Mesendoderm (in vitro differentiated cells): ENCODE results near the gene ZFYVE21.
"Not testable (repeated sequence)": the region's sequence is repeated elsewhere in the genome, so short reads cannot be mapped to it uniquely, and the experiment has no call there.

Experiments
- DNase-seq: peaks from one replicate; pipeline ENCODE4 v3.0.0; 2013
- H2AK5ac ChIP-seq: 2 replicates; pipeline ENCODE4 v1.6.1; 2013; ENCODE audit warnings: low read length, inconsistent platforms
- H2BK120ac ChIP-seq: 2 replicates; pipeline ENCODE4 v1.6.1; 2013; ENCODE audit warnings: low read depth, mild to moderate bottlenecking, low read length, moderate library complexity, mixed read lengths
- H2BK15ac ChIP-seq: replicated peaks from 2 replicates; pipeline ENCODE4 v1.6.1; 2013; ENCODE audit warnings: low read depth, mild to moderate bottlenecking, moderate library complexity
- H2BK5ac ChIP-seq: 2 replicates; pipeline ENCODE4 v1.6.1; 2013; ENCODE audit warnings: low read length, inconsistent platforms
- H3K18ac ChIP-seq: 2 replicates; pipeline ENCODE4 v1.6.1; 2013; ENCODE audit warnings: mild to moderate bottlenecking, low read length, mixed read lengths
- H3K23ac ChIP-seq: one replicate; pipeline ENCODE4 v1.6.1; 2013; ENCODE audit warnings: low read length
- H3K27ac ChIP-seq: 2 replicates; pipeline ENCODE4 v1.5.1; 2013; ENCODE audit warnings: low read depth, mild to moderate bottlenecking, inconsistent platforms, low read length, moderate library complexity
- H3K27me3 ChIP-seq: 2 replicates; pipeline ENCODE4 v1.6.1; 2013; ENCODE audit warnings: low read length, control low read depth, mild to moderate bottlenecking, inconsistent platforms; ENCODE audit not compliant: insufficient read depth, poor library complexity
- H3K36me3 ChIP-seq: 2 replicates; pipeline ENCODE4 v1.6.1; 2013; ENCODE audit warnings: low read length, inconsistent platforms; ENCODE audit not compliant: control insufficient read depth, insufficient read depth
- H3K4ac ChIP-seq: one replicate; pipeline ENCODE4 v1.6.1; 2013; ENCODE audit warnings: low read depth, mild to moderate bottlenecking, low read length, moderate library complexity
- H3K4me1 ChIP-seq: 2 replicates; pipeline ENCODE4 v1.6.1; 2013; ENCODE audit warnings: low read depth, low read length, inconsistent platforms; ENCODE audit not compliant: control insufficient read depth
- H3K4me2 ChIP-seq: 2 replicates; pipeline ENCODE4 v1.6.1; 2013; ENCODE audit warnings: low read length
- H3K4me3 ChIP-seq: 2 replicates; pipeline ENCODE4 v1.5.1; 2013; ENCODE audit warnings: mild to moderate bottlenecking, low read length
- H3K56ac ChIP-seq: one replicate; pipeline ENCODE4 v1.6.1; 2013; ENCODE audit warnings: low read length
- H3K79me1 ChIP-seq: 2 replicates; pipeline ENCODE4 v1.6.1; 2013; ENCODE audit warnings: low read length, inconsistent platforms
- H3K79me2 ChIP-seq: 2 replicates; pipeline ENCODE4 v1.6.1; 2013; ENCODE audit warnings: mild to moderate bottlenecking, low read length; ENCODE audit not compliant: control insufficient read depth, insufficient read depth
- H3K9ac ChIP-seq: 2 replicates; pipeline ENCODE4 v1.6.1; 2013; ENCODE audit warnings: low read length, inconsistent platforms
- H4K5ac ChIP-seq: one replicate; pipeline ENCODE4 v1.6.1; 2013; ENCODE audit warnings: low read length
- H4K8ac ChIP-seq: one replicate; pipeline ENCODE4 v1.6.1; 2013; ENCODE audit warnings: low read depth, mild to moderate bottlenecking, control low read depth, low read length, moderate library complexity
- WGBS: extraction: QIAGEN DNeasy Blood & Tissue Kit; methylation state at CpG from one replicate; pipeline ENCODE4 v1.1.7; 2013; ENCODE audit warnings: low lambda C conversion rate, missing lambda C conversion rate; ENCODE audit not compliant: insufficient coverage; ENCODE audit errors: extremely low coverage; 5-methylcytosine and 5-hydroxymethylcytosine counted together

The ZFYVE21 gene

DNA sequence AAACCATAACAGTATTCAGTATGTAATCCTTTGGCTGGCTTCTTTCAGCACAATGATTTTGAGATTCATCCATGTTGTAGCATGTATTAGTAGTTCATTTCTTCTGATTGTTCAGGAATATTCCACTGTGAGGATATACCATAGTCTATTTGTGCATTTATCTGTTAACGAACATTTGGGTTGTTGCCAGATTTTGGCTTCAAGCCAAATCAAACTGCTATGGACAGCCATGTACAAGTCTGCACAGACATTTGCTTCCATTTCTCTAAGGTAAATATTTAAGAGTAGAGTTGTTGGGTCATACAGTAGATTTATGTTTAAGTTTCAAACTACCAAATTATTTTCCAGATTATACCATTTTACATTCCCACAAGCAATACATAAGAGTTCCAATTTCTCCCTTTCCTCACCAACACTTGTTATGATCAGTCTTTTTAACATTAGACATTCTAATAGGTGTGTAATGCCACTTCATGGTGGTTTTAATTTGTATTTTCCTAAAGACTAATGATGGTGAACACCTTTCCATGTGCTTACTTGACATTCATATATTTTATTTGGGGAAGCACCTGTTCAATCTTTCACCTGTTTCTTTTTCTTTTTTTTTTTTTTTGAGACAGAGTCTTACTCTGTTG, 56.6 kb downstream of the ZFYVE21 start:
- Histone ChIP-seq H3K79me2 (no peaks in the 10 kb centered on the region), H2AK5ac (no peak overlapping the region), H3K9ac (no peak overlapping the region), H3K27ac (no peak overlapping the region), H3K4me2 (no peak overlapping the region), H3K4me1 (no peaks in the 10 kb centered on the region), H2BK120ac (no peak overlapping the region), H2BK5ac (no peak overlapping the region), H4K5ac (no peak overlapping the region), H3K36me3 (no peaks in the 10 kb centered on the region), H3K4ac (no peak overlapping the region), H3K56ac (no peak overlapping the region), H3K79me1 (no peaks in the 10 kb centered on the region), H4K8ac (no peak overlapping the region), H2BK15ac (no peak overlapping the region), H3K18ac (no peak overlapping the region), H3K23ac (no peak overlapping the region), H3K4me3 (no peak overlapping the region), H3K27me3 (no peaks in the 10 kb centered on the region)
- no CpG with 5 or more reads among the region's 1 CpG for WGBS
- DNase-seq, result no peak

DNA sequence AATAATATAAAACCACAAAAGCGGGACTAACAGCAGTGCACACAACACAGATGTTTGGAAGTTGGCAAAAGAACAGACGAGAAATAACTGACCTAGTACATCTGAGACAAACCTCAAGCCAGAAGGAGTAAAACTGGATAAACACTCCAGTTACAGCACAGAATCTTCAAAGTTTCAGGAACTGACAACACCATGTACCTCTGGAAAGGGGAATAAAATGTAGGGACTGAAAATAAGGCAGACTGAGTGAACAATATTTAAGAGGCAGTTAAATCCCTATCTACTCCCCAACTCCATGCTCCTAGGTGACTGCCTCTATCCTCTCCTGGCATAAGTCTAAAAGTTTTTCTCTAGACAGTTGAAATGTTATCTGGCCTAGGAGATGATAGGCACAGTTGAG, 57.9 kb downstream of the ZFYVE21 start:
- H2BK120ac ChIP-seq, result no peak overlapping the region
- no peaks in the 10 kb centered on the region for H3K36me3 ChIP-seq
- H3K79me1 ChIP-seq, result no peaks in the 10 kb centered on the region
- H3K23ac ChIP-seq, result no peak overlapping the region
- H3K4me3 ChIP-seq, result no peak overlapping the region
- no peak overlapping the region for H3K18ac ChIP-seq
- H3K9ac ChIP-seq, result no peak overlapping the region
- no peaks in the 10 kb centered on the region for H3K79me2 ChIP-seq
- H4K8ac ChIP-seq, result no peak overlapping the region
- WGBS, result no CpG with 5 or more reads among the region's 2 CpGs
- H3K56ac ChIP-seq, result no peak overlapping the region
- H3K4me2 ChIP-seq, result no peak overlapping the region
- no peak overlapping the region for H3K27ac ChIP-seq
- H3K27me3 ChIP-seq, result no peaks in the 10 kb centered on the region
- no peak overlapping the region for H2BK15ac ChIP-seq
- H2AK5ac ChIP-seq, result no peak overlapping the region
- no peak for DNase-seq
- H2BK5ac ChIP-seq, result no peak overlapping the region
- H3K4me1 ChIP-seq, result no peaks in the 10 kb centered on the region
- no peak overlapping the region for H3K4ac ChIP-seq
- no peak overlapping the region for H4K5ac ChIP-seq

DNA sequence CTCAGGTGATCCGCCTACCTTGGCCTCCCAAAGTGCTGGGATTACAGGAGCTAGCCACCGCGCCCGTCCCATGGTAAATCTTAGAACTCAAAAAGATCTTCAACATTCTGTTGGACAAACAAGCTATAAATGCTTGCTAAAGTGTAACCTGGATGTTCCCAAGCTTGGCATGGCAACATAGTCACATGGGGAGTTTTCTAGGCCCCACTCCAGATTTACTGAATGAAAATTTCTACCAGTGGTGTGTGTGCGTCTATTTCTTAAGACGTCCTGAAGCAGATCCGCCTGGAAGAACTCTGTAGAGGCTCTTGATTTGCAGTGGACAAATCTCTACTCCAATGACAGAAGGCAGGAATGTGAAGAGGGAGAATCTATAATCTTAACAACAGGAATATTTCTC, 59.9 kb downstream of the ZFYVE21 start:
- Histone ChIP-seq H3K4me2 (no peak overlapping the region), H2BK120ac (no peak overlapping the region), H3K9ac (no peak overlapping the region), H3K4me3 (no peak overlapping the region), H3K56ac (no peak overlapping the region), H2BK15ac (no peak overlapping the region), H3K79me2 (no peaks in the 10 kb centered on the region), H3K23ac (no peak overlapping the region), H2BK5ac (no peak overlapping the region), H3K4ac (no peak overlapping the region), H2AK5ac (no peak overlapping the region), H3K27me3 (no peaks in the 10 kb centered on the region), H3K36me3 (no peaks in the 10 kb centered on the region), H4K8ac (no peak overlapping the region), H3K18ac (no peak overlapping the region), H3K79me1 (no peaks in the 10 kb centered on the region), H4K5ac (no peak overlapping the region), H3K27ac (no peak overlapping the region), H3K4me1 (no peaks in the 10 kb centered on the region)
- no CpG with 5 or more reads among the region's 7 CpGs for WGBS
- no peak for DNase-seq

DNA sequence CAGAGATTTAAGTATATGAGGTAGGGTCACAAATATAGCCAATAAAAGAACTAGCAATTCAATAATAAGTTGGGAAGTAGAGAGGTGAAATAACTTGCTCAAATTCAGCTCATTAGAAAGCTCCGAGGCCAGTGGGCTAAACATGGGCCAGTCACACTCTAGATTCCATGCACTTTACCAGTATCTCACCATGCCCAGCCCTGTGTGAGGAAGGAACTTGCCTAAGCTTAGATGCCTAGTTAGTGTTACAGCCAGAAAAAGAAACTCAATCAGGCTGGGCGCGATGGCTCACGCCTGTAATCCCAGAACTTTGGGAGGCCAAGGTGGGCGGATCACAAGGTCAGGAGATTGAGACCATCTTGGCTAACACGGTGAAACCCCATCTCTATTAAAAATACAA, 60.7 kb downstream of the ZFYVE21 start:
- not testable (repeated sequence) for H2AK5ac ChIP-seq, H3K9ac ChIP-seq, H3K18ac ChIP-seq, H3K27ac ChIP-seq, H4K5ac ChIP-seq, H3K23ac ChIP-seq, H3K4ac ChIP-seq, H3K79me1 ChIP-seq, DNase-seq, H3K36me3 ChIP-seq, H3K27me3 ChIP-seq, H2BK5ac ChIP-seq, H3K4me2 ChIP-seq, H3K56ac ChIP-seq, H4K8ac ChIP-seq, H3K4me3 ChIP-seq, H3K79me2 ChIP-seq, H3K4me1 ChIP-seq, H2BK120ac ChIP-seq, H2BK15ac ChIP-seq
- WGBS, result no CpG with 5 or more reads among the region's 6 CpGs

DNA sequence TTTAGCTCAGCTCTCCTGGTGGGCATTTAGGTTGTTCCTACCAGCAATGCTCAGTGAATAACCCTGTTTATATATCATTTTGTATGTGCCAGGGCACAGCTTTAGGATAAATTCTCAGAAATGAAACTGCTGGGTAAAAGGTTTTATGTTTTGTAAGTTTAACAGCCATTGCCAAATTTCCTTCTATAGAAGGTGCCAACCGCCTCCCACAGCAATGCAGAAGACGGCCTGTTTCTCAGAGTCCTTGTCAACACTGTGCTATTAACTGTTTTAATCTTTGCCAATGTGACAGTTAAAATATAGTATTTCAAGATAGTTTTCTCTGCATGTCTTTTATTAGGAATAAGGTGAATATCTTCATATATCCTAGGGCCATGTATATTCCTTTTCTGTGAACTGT, 66.8 kb downstream of the ZFYVE21 start:
- no peak overlapping the region for H3K23ac ChIP-seq
- H4K8ac ChIP-seq, result no peak overlapping the region
- no peaks in the 10 kb centered on the region for H3K36me3 ChIP-seq
- WGBS, result no CpG with 5 or more reads among the region's 2 CpGs
- no peak overlapping the region for H2BK15ac ChIP-seq
- no peak overlapping the region for H4K5ac ChIP-seq
- H2AK5ac ChIP-seq, result no peak overlapping the region
- H3K27me3 ChIP-seq, result no peaks in the 10 kb centered on the region
- no peak for DNase-seq
- no peak overlapping the region for H3K4ac ChIP-seq
- H3K4me2 ChIP-seq, result no peak overlapping the region
- H3K9ac ChIP-seq, result no peak overlapping the region
- no peak overlapping the region for H3K4me3 ChIP-seq
- H2BK120ac ChIP-seq, result no peak overlapping the region
- no peak overlapping the region for H3K56ac ChIP-seq
- no peaks in the 10 kb centered on the region for H3K79me2 ChIP-seq
- H3K27ac ChIP-seq, result no peak overlapping the region
- H2BK5ac ChIP-seq, result no peak overlapping the region
- H3K4me1 ChIP-seq, result no peaks in the 10 kb centered on the region
- no peaks in the 10 kb centered on the region for H3K79me1 ChIP-seq
- no peak overlapping the region for H3K18ac ChIP-seq
